HL-60/S4 (cell line): ENCODE results near the gene KCNJ1.

Experiments
- in situ Hi-C: fragments of 300-500 bp; cut with MboI; formaldehyde crosslinking; loops from 2 replicates; pipeline ENCODE4 v1.14.3; 2022; ENCODE audit warnings: low sequenced_read_pairs

The KCNJ1 gene

DNA sequence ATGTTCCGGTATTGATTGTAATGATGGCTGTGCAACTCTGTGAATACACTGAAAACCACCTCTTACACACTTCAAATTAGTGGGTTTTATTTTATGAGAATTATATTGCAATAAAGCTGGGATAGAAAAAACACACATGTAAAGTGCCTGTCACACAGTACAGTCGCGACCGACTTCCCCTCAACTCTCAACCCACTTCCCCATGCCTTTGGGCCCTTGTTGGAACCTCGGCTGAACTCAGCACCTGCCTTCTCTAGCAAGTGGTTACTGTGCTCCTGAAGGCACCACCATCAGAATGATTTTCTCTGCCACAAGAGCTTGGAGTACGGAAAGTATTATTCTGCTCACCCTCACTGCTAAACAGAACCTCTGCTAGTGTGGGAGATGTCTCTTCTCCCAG is 13.5 kb downstream of the KCNJ1 start:
- in situ Hi-C loops, result loop anchor here (10.0 kb wide), 1 partner anchor 679 kb away; no protein-coding TSS in a partner anchor

DNA sequence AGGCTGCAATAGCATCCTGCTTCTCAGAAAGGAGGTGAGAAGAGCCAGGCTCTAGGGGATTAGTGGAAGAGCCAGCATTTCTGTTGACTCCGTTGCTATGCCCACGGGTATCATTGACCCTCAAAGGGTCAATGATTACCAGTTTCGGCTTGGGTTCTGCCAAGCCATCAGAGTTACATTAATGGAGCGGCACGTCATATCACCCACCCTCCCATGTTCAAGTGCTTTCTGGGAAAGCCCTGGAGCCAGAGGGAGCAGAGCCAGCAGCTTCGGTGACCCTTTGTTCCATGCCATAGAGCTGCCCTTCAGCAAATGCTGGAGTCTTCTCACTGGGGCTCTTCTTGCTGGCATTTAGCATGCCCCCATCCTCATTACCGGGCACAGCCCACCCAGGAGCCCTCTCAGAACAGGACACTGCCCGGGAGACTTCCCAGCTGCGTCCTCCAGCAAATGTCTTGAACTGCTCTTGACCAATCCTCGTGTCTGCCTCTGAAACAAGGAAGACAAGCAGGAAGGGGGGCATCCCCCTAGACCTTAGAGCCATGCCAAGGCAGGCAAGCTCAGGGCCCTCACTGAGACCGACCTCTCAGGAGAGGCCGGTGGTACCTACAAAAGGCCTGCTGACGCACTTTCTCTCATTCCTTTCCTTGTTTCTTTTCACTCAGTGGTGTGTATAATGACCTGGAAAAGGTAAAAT is 14.6 kb downstream of the KCNJ1 start:
- in situ Hi-C loops, result loop anchor here (10.0 kb wide), 1 partner anchor 678 kb away; no protein-coding TSS in a partner anchor

DNA sequence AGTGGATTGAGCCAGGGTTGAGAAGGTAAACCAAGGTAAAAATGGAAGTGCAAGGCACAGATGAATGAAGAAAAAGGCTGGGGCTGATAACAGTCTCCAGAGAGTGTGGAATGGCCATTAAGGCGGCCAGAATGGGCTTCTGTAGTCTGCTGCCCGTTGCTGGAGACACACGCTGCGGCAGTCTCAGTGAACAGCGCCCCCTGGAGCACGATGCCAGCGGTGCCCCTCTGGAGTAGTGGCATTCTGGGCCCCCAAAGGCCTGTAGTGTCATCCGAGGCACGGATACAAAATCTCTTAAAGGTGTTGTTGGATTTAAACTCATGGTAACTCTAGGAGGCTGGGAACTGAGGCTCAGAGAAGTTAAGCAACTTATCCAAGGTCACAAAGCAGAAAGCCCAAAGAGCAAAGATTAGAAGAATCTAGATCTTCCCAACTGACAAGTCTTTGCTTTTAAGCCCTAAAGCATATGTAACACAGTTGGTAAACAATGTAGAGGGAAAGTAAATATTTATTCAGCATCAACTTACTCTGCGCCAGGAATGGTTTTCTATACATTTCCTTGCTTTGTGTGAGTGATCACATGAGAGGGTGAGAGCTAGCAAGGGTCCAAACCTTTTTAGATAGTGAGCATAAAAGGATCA is 18.2 kb downstream of the KCNJ1 start:
- in situ Hi-C loops, result loop anchor here (25.0 kb wide), 3 partner anchors 212 to 812 kb away; no protein-coding TSS in a partner anchor

DNA sequence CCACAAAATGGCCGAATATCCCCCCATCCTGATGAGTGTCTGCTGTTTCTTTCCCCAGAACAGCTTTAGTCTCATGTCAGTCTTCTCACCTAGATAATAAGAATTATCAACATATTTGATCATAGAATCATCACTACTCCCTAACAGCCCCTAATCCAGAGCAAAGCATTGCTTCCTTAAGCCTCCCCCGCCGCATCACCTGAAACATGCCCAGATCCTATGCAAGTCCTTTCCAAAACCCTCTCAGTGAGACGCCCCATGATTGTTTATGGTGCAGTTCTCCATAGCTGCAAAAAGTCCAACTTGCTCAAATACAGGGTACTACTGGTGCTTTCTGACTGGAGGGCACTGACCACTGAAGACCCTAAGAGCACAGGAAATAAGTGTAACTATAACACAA is 20.1 kb downstream of the KCNJ1 start:
- in situ Hi-C loops, result loop anchor here (25.0 kb wide), 3 partner anchors 210 to 810 kb away; no protein-coding TSS in a partner anchor

DNA sequence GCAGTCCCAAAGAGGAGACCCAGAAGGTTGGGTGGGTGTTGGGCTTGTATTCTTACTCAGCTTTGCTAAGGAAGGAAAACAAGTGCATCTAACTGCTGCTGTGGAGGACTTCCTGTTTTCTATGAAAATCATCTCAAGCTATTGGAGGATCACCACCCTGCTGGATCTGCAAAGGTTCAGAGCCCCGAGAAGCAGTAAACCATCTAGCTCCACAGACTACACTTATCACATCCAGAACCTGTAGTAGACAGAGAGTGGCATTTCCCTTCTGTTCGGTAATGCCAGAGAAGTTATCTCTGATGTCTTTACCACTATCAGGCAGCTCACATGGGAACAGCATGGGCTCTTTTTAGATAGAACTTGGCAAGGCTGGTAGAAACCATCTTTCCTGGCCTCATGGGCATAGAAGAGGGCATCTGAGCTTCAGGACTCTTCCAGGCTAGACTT is 21.7 kb downstream of the KCNJ1 start:
- in situ Hi-C loops, result loop anchor here (25.0 kb wide), 3 partner anchors 208 to 808 kb away; no protein-coding TSS in a partner anchor

DNA sequence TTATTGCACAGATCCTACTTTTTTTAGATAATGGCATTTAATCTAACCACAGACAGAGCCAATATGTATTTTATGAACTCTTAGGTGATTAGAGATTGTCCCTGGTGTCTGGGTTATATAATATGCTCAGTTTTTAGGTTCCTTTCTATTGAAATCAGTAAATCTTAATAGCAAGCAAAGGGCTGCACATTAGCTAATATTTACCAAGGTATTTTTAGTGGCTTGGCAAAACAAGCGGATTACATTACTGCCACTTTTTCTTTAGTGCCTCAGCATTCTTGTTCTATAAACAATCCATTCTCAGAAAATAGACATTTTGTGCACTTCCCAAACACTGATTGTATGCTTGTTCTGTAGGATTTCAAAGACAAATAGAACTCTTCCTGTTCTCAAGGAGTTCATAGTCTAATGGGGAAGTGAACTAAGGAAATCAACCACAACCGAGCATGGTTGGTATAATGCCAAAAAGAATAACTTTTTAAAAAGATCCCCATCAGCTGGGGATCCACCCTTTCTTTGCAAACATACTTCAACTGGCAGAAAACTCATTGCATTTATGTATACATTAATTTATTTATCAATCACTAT is 23.8 kb downstream of the KCNJ1 start:
- in situ Hi-C loops, result loop anchor here (25.0 kb wide), 3 partner anchors 206 to 806 kb away; no protein-coding TSS in a partner anchor

DNA sequence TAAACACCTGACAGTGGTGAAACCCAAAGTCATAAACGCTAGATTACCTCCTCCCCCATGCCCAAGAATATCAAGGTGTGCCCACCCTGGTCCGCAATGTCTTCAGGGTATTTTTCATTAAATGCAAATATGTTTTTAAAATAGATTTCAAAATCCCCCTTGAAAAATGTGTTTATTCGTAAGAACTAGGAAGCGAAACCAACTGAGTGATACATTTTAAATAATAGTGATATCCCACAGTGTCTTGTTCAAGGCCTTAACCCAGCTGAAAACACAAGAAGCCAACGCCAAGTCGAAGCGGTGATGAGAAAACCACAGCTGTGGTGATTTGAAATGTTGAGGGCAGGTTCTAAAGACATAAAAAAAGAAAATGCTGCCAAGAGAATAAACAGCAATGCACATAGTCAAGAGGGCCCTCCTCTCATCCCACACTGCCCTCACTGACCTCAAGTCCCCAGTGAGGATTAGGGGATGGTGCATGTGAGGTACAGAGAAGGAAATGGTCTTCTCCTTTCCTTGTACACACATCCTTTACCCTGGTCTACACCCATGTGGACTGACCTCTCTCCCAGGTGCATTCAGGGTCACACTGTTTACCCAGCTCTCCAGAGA is 25.5 kb downstream of the KCNJ1 start:
- in situ Hi-C loops, result loop anchor here (25.0 kb wide), 3 partner anchors 204 to 804 kb away; no protein-coding TSS in a partner anchor

DNA sequence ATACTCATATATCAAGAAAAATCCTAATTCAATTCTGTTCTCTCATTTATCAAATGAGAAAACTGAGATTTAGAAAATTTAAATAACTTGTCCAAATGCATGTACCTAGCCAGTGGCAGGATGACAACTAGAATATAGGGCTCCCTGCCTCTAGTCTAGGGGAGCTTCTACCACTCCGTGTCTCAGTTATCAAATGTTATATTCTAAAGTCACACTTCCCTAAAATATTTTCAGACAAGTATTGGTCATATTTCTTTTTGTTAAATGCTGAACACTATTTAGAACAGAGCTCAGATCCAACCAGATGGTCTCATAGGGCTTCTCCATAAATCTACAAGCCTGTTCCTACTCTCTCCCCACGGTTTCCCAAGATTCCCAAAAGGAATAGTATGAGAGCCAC is 26.3 kb downstream of the KCNJ1 start:
- in situ Hi-C loops, result loop anchor here (25.0 kb wide), 3 partner anchors 203 to 803 kb away; no protein-coding TSS in a partner anchor

DNA sequence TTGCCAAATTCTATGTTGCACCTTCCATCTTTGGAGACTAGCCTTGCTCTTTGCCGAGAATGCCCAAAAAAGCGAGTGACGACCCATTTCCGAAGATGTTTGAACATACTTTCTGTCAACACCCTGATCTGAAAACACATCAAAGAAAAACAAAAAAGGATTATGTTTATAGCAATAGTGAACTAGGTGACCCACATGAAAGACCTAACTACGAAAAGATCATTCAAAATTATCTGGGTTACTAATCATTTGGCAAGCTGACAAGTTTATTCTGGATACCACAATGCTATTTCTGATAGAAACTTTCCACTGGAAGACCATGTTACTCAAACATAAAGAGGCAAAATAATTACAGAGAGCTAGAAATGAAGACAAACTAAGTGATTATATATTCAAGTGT is 27.0 kb downstream of the KCNJ1 start:
- in situ Hi-C loops, result loop anchor here (25.0 kb wide), 3 partner anchors 203 to 803 kb away; no protein-coding TSS in a partner anchor

DNA sequence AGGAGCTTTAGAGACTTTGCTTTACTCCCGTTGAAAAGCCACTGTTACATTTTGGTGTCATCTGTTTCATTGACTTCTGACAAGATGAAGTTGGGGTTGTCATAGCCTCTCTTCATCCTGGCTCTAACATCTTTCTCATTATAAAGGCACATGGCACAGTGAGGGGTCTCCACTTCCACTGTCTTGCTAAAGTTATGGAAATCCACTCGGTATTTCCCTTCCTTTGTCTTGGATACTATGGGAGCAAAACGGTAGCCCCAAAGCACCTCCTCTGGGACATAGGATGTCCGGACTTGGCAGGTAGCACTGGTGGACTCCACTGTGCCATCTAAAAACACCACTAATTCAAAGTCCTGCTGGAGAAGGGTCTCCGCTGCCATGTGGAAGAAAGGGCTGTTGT is 28.0 kb downstream of the KCNJ1 start:
- in situ Hi-C loops, result loop anchor here (25.0 kb wide), 3 partner anchors 202 to 802 kb away; no protein-coding TSS in a partner anchor

DNA sequence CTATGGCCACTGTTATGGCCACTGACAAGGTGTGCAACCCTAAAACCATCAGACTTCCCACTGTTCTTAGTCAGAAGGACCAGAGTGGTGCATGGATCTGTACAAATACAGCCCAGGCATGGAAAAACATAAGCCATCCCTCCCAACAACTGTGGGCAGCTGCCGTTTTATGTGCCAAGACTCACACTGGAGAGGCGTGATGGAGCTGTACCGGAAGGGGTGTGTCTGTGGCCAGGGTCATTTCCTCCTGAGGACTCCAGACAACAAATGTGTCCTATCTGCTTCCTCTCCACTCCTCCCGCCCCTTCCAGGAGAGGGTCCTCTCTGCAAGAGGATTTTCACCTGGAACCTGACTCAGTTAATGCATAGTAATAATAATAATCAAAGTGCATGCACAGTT is 29.5 kb downstream of the KCNJ1 start:
- in situ Hi-C loops, result loop anchor here (25.0 kb wide), 3 partner anchors 200 to 800 kb away; no protein-coding TSS in a partner anchor

DNA sequence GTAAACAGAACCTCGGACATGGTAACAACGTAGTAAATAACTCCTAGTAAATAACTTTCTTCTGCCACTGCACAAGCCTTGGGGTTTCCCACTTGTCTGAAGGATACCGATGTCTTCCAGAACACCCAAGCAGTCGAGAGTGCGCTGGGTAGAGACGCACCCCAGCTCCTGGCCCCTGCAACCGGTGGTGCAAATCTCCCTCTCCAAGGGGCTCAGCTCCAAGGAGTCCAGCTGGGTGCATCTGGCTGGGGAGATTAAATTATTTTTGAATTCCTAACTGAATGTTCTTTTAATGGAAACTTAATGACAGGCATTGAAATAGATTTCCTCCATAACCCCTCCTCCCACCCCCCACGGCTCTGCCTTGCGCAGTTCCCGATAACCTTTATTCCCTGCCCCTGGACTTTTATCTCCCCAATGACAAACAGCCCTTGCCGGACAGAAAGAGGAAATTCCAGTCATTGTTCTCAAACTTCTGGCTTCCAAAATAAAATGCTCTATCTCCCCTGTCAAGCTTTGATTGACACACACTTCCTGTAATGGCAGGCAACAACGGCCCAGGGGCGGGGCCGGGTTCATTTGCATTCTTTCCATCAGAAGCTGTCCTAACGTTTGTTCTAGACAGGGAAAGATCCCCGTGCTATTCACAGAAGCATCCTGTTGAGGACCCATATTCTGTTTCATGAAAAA is 31.2 kb downstream of the KCNJ1 start:
- in situ Hi-C loops, result loop anchor here (25.0 kb wide), 3 partner anchors 199 to 799 kb away; no protein-coding TSS in a partner anchor

DNA sequence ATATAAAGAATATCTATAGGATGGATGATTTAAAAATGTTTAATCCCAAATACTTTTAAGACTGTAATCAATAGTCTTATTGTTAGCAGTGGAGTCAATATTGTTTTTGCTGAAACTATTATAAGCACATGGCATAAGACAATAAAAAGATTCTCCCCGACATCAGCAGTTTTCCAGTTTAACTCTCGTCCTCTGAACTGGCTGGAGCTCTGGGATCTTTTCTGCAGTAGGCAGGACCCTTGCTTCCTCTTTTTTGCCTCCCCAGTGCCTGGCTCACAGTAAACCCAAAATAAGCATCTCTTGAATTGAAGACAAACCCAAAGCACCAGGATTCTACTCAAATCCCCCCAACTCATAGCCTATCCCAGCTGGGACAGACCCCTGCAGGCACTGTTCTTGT is 32.9 kb downstream of the KCNJ1 start:
- in situ Hi-C loops, result loop anchor here (25.0 kb wide), 3 partner anchors 197 to 797 kb away; no protein-coding TSS in a partner anchor

DNA sequence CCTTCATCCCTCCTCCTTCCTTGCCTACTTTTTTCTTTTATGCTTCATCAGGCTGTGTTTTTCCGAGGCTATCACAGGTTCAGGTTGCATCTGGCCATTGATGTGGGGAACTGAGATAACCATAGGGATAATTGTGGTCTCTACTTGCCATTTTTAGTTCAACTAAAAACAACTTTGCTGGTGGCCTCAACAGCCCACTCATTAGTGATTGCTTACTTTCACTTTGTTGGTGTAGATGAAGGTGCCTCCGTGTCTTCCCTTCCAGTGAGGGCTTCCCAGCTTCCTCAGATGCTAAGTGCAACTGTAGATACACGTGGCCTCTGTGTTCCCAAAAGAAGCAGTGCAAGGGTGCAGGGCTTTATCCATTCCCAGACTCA is 35.0 kb downstream of the KCNJ1 start:
- in situ Hi-C loops, result loop anchor here (25.0 kb wide), 3 partner anchors 195 to 795 kb away; no protein-coding TSS in a partner anchor

DNA sequence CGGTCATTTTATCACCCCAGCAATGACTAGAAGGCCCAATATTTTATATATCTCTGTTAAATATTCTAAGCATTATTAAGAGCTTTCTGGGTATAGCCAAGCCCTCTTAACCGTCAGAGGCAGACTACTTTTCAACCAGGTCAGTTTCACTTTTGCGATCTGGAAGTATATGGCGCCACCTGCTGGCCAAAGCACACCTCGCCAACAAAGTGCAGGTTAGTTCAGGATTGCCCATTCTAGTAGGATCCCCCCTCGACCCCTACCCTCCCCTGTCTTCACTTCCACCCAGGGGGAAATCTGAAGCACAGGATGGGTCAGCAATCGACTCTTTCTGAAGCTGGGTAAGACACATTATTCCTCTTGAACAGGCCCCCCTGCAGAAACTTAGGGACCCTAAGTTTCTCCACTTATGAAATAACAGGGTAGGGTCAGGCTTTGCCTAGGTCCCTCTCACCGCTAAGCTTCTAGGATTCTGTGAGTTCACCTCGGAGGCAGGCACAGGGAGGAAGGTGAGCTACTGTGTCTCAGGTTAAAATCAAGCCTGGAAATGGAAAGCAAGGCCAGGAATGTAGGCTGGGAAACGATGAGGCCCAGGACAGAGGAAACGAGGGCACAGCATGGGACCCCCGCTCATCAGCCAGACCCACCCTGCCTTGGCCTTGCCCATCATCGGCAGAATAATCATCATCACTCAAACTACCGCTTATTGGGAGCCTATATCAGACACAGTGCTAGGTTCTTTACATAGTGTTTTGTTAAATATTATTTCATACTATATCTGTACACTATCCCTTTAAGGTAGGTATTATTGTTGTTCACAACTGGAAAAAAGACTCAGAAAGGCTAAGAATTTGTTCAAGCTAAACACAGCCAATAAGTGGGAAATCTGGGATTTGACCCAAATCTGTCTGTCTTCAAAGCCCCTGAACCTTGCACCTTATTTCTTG is 35.6 kb downstream of the KCNJ1 start:
- in situ Hi-C loops, result loop anchor here (25.0 kb wide), 3 partner anchors 194 to 794 kb away; no protein-coding TSS in a partner anchor

DNA sequence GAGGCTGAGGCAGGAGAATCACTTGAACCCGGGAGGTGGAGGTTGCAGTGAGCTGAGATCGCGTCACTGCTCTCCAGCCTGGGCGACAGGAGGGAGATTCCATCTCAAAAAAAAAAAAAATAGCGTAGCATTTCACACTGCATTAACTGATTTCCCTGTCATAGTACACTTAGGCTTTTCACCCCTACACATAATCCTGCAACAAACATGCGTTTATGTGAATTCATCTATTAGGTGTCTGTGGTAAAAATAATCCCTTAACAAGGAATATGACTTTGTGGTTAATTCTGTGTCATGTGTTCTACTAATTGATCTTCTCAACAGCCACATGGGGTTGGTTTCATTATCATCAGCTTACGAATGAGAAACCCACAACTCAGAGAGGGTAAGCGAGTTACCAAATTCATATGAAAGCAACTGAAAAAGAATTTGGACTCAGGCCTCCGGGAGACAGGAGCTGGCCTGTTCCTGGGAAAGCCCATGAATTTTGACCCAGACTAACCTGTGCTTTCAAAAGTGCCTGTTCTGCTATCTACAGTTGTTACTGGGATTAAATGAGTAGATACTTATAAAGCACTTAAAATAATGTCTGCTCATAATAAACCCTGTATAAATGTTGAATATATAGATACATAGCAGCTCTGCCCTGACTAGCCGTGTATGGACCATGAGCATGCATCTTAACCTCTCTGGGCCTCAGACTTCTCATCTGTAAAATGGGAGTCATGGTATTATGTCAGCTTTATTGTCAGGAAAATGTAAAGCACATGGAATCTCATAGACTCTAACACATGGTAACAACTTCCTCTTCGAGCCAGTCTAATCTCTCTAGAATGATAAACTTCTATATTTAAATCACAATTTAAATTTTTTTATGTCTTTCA is 36.6 kb downstream of the KCNJ1 start:
- in situ Hi-C loops, result loop anchor here (25.0 kb wide), 3 partner anchors 193 to 793 kb away; no protein-coding TSS in a partner anchor

DNA sequence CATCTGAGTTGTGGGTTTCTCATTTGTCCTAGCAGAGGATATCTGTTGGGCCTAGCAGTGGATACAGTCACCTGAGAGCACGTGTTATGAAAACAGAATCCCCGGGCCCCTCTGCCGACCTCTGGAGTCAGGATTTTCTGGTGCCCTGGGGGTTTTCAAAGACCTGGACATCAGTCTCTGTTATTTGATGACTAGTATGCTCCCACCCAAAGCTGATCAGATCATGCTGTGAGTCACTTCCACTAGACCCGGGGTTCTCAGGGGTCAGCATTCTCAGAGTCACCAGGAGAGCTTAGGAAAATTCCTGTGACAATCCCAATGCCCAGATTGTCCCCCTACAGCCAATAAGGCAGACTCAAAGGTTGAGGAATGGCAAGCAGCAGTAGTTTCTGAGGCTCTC is 38.7 kb downstream of the KCNJ1 start:
- in situ Hi-C loops, result loop anchor here (25.0 kb wide), 3 partner anchors 191 to 791 kb away; no protein-coding TSS in a partner anchor
